CD4-positive, alpha-beta T cell (primary cell): Measurements from ENCODE around the gene PCDHB10. TPM values are rescaled to one million over a fixed set of nuclear protein-coding genes. Genes with fewer than 3 reads are reported as not detected.

ENCODE experiments used
- ATAC-seq: fragments of 200-7000 bp; cut with Tn5 transposase; one replicate; pipeline ENCODE4 v1.10.0; 2022; ENCODE audit warnings: mild to moderate bottlenecking; ENCODE audit not compliant: poor library complexity
- CTCF ChIA-PET: fragments of 350-600 bp; sonication (Branson Sonifier 250); formaldehyde crosslinking; loops from one replicate; lab custom pipeline; 2021; ENCODE audit warnings: antibody characterized with exemption, inconsistent platforms; lab: Charles Lee
- POLR2A ChIA-PET: fragments of 350-600 bp; sonication (Branson Sonifier 250); formaldehyde crosslinking; loops from one replicate; lab custom pipeline; 2021; ENCODE audit warnings: antibody characterized with exemption, inconsistent platforms; lab: Charles Lee
- DNase-seq, 14 experiments: peaks; one replicate each; pipeline ENCODE4 v3.0.0-alpha.2; 2013 to 2020; ENCODE audit warnings: mixed read lengths in 2 of 14
- H3K27ac ChIP-seq, 2 donors: one replicate each; pipeline versions ENCODE4 v1.5.1 to v1.7.0; 2013; ENCODE audit warnings: low read length in 2 of 2, low read depth in 1 of 2, mild to moderate bottlenecking in 1 of 2
- H3K27me3 ChIP-seq, 2 experiments: 1 replicate in 1 of 2; 2 replicates in 1 of 2; pipeline versions ENCODE4 v1.6.1 to v1.7.0; 2013; ENCODE audit warnings: low read length in 2 of 2, control low read depth in 1 of 2, mild to moderate bottlenecking in 1 of 2, moderate library complexity in 1 of 2; ENCODE audit not compliant: insufficient read depth in 2 of 2, control insufficient read depth in 1 of 2
- H3K36me3 ChIP-seq: one replicate; pipeline ENCODE4 v1.6.1; 2013; ENCODE audit warnings: low read length, control low read depth; ENCODE audit not compliant: insufficient read depth
- H3K4me1 ChIP-seq: one replicate; pipeline ENCODE4 v1.6.1; 2013; ENCODE audit warnings: low read length, control low read depth; ENCODE audit not compliant: insufficient read depth
- H3K4me3 ChIP-seq: one replicate; pipeline ENCODE4 v1.5.1; 2013; ENCODE audit warnings: mild to moderate bottlenecking, low read length, moderate library complexity
- H3K9me3 ChIP-seq, 2 experiments: 1 replicate in 1 of 2; 2 replicates in 1 of 2; pipeline versions ENCODE4 v1.6.1 to v1.7.0; 2013; ENCODE audit warnings: low read length in 2 of 2, mild to moderate bottlenecking in 2 of 2, control low read depth in 1 of 2, moderate library complexity in 1 of 2; ENCODE audit not compliant: control insufficient read depth in 1 of 2, insufficient read depth in 1 of 2
- H3K27ac Mint-ChIP-seq: one replicate; pipeline ENCODE4 v1.8.0; 2020; ENCODE audit warnings: mixed read lengths
- H3K27me3 Mint-ChIP-seq: one replicate; pipeline ENCODE4 v1.8.0; 2021; ENCODE audit warnings: mixed read lengths
- H3K36me3 Mint-ChIP-seq: one replicate; pipeline ENCODE4 v1.8.0; 2021; ENCODE audit warnings: low read depth, mixed read lengths
- H3K4me1 Mint-ChIP-seq: one replicate; pipeline ENCODE4 v1.8.0; 2021; ENCODE audit warnings: low read depth, mixed read lengths
- H3K4me3 Mint-ChIP-seq: one replicate; pipeline ENCODE4 v1.8.0; 2020; ENCODE audit warnings: mild to moderate bottlenecking, mixed read lengths
- H3K9me3 Mint-ChIP-seq: one replicate; pipeline ENCODE4 v1.8.0; 2020; ENCODE audit warnings: mixed read lengths
- intact Hi-C, 2 experiments: fragments of 100-400 bp; cut with DNase I in 1 of 2; cut with micrococcal nuclease in 1 of 2; formaldehyde crosslinking; loops; one replicate each; pipeline versions ENCODE4 v1.15.1 to v1.9.0; 2023 to 2025; cut with DNase I, micrococcal nuclease
- total RNA-seq, 174 experiments: library from RNA in 2 of 174; stranded (reverse) in 2 of 174; gene quantifications; one replicate each; pipeline ENCODE4 v1.2.3 and lab custom pipeline; 2021 to 2026
- TF ChIP-seq, protein P1 (sequence below): fragments of 200-600 bp; IDR thresholded peaks from one replicate; pipeline ENCODE4 v1.8.0; 2022; ENCODE audit warnings: antibody characterized with exemption, mild to moderate bottlenecking

PCDHB10 gene
- total RNA-seq, 2 experiments from 2014 or later = not detected

DNA sequence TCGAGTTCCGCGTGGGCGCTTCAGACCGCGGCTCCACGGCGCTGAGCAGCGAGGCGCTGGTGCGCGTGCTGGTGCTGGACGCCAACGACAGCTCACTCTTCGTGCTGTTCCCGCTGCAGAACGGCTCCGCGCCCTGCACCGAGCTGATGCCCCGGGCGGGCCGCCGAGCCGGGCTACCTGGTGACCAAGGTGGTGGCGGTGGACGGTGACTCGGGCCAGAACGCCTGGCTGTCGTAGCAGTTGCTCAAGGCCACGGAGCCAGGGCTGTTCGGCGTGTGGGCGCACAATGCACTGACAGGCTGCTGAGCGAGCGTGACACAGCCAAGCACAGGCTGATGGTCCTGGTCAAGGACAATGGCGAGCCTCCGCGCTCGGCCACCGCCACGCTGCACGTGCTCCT is 49.3 kb downstream of the PCDHB10 start:
- Histone ChIP-seq H3K27me3 (peaks cover 37 to 56% of the 10 kb centered on the region in 2 experiments), H3K4me3 (no peak overlapping the region), H3K36me3 (no peaks in the 10 kb centered on the region), H3K27ac (no peak overlapping the region), H3K4me1 (peaks cover 3% of the 10 kb centered on the region), H3K9me3 (peaks cover 40 to 85% of the 10 kb centered on the region in 2 experiments)
- Mint-ChIP-seq H3K27ac (no peak overlapping the region), H3K9me3 (peaks cover 9% of the 10 kb centered on the region), H3K4me1 (peaks cover 4% of the 10 kb centered on the region), H3K4me3 (no peak overlapping the region), H3K27me3 (peaks cover 69% of the 10 kb centered on the region), H3K36me3 (peaks cover 48% of the 10 kb centered on the region)
- ChIA-PET CTCF (no interaction called here), POLR2A (no interaction called here)
- ATAC-seq = no peak
- TF ChIP-seq, protein P1, sequence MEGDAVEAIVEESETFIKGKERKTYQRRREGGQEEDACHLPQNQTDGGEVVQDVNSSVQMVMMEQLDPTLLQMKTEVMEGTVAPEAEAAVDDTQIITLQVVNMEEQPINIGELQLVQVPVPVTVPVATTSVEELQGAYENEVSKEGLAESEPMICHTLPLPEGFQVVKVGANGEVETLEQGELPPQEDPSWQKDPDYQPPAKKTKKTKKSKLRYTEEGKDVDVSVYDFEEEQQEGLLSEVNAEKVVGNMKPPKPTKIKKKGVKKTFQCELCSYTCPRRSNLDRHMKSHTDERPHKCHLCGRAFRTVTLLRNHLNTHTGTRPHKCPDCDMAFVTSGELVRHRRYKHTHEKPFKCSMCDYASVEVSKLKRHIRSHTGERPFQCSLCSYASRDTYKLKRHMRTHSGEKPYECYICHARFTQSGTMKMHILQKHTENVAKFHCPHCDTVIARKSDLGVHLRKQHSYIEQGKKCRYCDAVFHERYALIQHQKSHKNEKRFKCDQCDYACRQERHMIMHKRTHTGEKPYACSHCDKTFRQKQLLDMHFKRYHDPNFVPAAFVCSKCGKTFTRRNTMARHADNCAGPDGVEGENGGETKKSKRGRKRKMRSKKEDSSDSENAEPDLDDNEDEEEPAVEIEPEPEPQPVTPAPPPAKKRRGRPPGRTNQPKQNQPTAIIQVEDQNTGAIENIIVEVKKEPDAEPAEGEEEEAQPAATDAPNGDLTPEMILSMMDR = no peak
- DNase-seq = no peak
- intact Hi-C loops = no loop called here

Other genes with a start within 250 kb of the PCDHB10 start
- gene PCDHAC2, start 225.9 kb upstream of the PCDHB10 start, total RNA-seq = not detected
- gene PCDHB1, start 141.0 kb upstream of the PCDHB10 start, total RNA-seq = not detected
- gene PCDHB2, start 97.7 kb upstream of the PCDHB10 start, total RNA-seq = not detected
- gene PCDHB3, start 91.9 kb upstream of the PCDHB10 start, total RNA-seq = not detected
- gene PCDHB4, start 70.5 kb upstream of the PCDHB10 start, total RNA-seq = not detected
- gene PCDHB5, start 57.1 kb upstream of the PCDHB10 start, total RNA-seq = under 1 TPM in 1 of 2 experiments, not detected in 1; 0.08 TPM
- gene PCDHB6, start 42.3 kb upstream of the PCDHB10 start, total RNA-seq = not detected
- gene PCDHB7, start 19.7 kb upstream of the PCDHB10 start, total RNA-seq = not detected
- not detected for gene PCDHB8, start 14.6 kb upstream of the PCDHB10 start, total RNA-seq
- gene PCDHB16, start 10.0 kb upstream of the PCDHB10 start, total RNA-seq = not detected
- not detected for gene PCDHB9, start 5.2 kb upstream of the PCDHB10 start, total RNA-seq
- gene PCDHB11, start 7.3 kb downstream of the PCDHB10 start, total RNA-seq = not detected
- not detected for gene PCDHB12, start 16.4 kb downstream of the PCDHB10 start, total RNA-seq
- gene PCDHB13, start 21.6 kb downstream of the PCDHB10 start, total RNA-seq = not detected
- not detected for gene PCDHB14, start 31.0 kb downstream of the PCDHB10 start, total RNA-seq
- gene PCDHB15, start 53.0 kb downstream of the PCDHB10 start, total RNA-seq = not detected
- under 1 TPM in 1 of 2 experiments, not detected in 1; 0.22 TPM for gene SLC25A2, start 111.7 kb downstream of the PCDHB10 start, total RNA-seq
- gene TAF7, start 128.4 kb downstream of the PCDHB10 start, total RNA-seq = 10 to 100 TPM; 80.5 TPM
- not detected for gene PCDHGA1, start 138.2 kb downstream of the PCDHB10 start, total RNA-seq
- not detected for gene PCDHGA2, start 146.4 kb downstream of the PCDHB10 start, total RNA-seq
- gene PCDHGA3, start 151.5 kb downstream of the PCDHB10 start, total RNA-seq = not detected
- under 1 TPM in 1 of 2 experiments, not detected in 1; 0.05 TPM for gene PCDHGB1, start 157.7 kb downstream of the PCDHB10 start, total RNA-seq
- under 1 TPM; 0.08 TPM for gene PCDHGA4, start 162.7 kb downstream of the PCDHB10 start, total RNA-seq
- gene PCDHGB2, start 167.6 kb downstream of the PCDHB10 start, total RNA-seq = under 1 TPM; 0.19 to 0.20 TPM
- under 1 TPM in 1 of 2 experiments, not detected in 1; 0.08 TPM for gene PCDHGA5, start 171.8 kb downstream of the PCDHB10 start, total RNA-seq
- gene PCDHGB3, start 177.9 kb downstream of the PCDHB10 start, total RNA-seq = under 1 TPM; 0.11 to 0.28 TPM
- under 1 TPM in 1 of 2 experiments, not detected in 1; 0.11 TPM for gene PCDHGA6, start 181.5 kb downstream of the PCDHB10 start, total RNA-seq
- not detected for gene PCDHGA7, start 190.4 kb downstream of the PCDHB10 start, total RNA-seq
- not detected for gene PCDHGB4, start 195.3 kb downstream of the PCDHB10 start, total RNA-seq
- gene PCDHGA8, start 200.3 kb downstream of the PCDHB10 start, total RNA-seq = not detected
- gene PCDHGB5, start 205.6 kb downstream of the PCDHB10 start, total RNA-seq = under 1 TPM; 0.14 to 0.20 TPM
- not detected for gene PCDHGA9, start 210.4 kb downstream of the PCDHB10 start, total RNA-seq
- under 1 TPM in 1 of 2 experiments, not detected in 1; 0.06 TPM for gene PCDHGB6, start 215.7 kb downstream of the PCDHB10 start, total RNA-seq
- gene PCDHGA10, start 220.6 kb downstream of the PCDHB10 start, total RNA-seq = under 1 TPM in 1 of 2 experiments, not detected in 1; 0.08 TPM
- gene PCDHGB7, start 225.3 kb downstream of the PCDHB10 start, total RNA-seq = not detected
- not detected for gene PCDHGA11, start 228.7 kb downstream of the PCDHB10 start, total RNA-seq
- not detected for gene PCDHGA12, start 238.2 kb downstream of the PCDHB10 start, total RNA-seq